ENCODE data around the gene ICAM5.
"Not testable (repeated sequence)": the region's sequence is repeated elsewhere in the genome, so short reads cannot be mapped to it uniquely, and the experiment has no call there.

The ICAM5 gene

DNA sequence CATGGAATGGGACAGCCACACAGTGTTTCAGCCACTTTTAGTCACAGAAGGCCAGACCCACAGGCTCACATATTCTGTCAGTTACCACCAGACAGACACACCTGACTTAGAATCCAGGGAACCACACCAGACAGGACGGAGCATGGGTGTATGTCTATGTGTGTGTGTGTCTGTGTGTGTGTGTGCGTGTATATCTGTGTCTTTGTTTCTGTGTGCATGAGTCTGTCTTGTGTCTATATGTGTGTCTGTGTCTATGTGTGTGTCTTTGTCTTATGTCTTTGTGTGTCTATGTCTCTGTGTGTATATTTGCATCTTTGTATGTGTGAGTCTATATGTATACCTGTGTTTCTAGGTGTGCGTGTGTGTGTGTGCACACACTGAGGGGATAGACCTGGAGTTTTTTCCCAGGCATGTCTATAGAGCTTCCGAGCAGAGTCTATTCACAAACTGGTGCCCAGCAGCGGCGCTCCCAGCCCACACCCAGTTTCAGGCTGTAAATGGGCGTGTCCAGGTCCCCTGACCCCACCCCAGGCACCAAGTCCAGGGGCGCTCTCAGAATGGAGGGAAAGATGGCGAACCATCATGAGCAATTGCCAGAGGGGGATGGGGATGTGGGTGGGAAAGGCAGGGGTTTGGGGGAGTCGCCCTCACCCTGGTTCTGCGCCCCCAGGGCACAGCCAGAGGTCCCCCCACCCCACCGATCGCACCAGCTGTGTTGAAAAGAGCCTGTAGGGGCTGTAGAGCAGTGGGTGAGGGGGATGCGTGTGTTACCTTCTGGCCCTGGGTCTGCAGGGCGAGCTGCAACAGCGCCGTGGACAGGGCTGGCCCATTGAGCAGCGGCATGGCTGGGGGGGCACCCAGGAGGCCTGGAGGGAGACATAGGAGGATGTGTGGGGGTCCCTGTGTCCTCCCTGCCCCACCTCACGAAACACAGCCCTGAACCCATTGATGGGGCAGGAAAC is 32.4 kb downstream of the ICAM5 start:
- DNase-seq, result no peak

DNA sequence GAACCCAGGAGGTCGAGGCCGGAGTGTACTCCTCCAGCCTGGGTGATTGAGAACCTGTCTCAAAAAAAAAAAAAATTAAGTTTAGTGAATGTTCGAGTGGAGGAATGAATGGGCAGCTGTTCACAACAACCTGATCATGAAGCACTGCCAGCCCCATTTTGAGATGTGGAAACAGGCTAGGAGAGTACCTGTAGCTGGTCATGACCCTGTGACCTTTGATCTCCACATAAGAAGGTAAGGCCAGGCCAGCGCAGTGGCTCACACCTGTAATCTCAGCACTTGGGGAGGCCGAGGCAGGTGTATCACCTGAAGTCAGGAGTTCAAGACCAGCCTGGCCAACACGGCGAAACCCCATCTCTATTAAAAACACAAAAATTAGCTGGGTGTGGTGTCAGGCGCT is 36.0 kb downstream of the ICAM5 start:
- no peak for DNase-seq

DNA sequence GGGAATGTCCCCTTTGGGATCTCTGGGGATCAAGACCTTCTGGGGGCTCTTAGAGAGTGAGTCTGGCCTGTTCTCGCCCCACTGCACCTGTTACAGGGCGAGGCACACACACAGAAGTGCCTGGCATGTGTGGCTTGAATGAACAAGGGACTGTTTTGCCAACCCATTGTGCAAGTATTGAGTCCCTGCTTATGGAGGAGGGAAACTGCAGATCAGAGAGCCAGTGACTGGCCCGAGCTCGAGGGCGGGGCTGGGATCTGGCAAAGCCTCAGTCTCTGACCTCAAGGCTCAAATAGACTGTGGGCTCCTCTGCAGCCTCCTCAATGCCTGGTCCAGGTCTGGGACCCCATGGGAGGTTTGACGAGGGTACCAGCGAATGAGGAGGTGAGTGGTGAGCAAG is 38.0 kb downstream of the ICAM5 start:
- no peak for DNase-seq

DNA sequence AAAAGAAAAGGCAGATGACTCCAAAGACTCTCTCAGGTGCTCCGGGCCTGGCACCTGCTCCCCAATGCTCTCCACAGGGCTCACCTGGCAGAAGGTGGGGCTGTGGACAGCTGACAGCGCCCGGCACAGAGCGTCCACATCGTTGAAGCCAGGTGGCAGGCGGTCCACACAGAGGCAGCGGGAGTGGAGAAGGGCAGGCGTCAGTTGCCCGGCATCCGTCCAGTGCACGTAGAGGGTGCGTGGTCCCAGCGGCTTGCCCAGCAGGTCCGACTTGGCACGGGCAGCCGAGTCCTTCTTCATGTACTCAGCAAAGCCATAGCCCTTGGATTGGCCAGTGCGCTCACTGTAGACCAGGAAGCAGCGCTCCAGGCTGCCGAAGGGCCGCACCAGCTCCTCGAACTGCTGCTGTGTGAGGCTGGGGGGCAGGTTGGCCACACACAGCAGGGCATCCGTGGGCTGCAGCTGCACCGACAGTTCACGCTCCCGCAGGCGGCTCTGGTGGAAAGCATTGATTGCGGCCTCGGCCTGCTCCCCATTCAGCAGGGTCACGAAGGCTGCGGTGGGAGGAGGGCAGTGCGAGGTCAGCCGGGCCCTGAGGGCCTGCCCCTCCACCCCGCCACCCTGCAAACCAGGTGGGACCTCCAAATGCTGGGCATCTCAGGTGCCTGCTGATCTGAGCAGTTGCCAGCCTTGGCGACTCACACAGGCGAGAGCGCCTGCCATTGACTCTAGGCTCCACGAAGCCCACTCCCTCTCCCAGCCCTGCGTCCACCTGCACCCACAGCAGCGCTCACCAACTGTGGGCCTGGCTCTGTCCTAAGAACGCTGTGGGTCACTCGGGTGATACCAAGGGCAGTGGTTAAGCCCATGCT is 39.0 kb downstream of the ICAM5 start:
- DNase-seq, result no peak

DNA sequence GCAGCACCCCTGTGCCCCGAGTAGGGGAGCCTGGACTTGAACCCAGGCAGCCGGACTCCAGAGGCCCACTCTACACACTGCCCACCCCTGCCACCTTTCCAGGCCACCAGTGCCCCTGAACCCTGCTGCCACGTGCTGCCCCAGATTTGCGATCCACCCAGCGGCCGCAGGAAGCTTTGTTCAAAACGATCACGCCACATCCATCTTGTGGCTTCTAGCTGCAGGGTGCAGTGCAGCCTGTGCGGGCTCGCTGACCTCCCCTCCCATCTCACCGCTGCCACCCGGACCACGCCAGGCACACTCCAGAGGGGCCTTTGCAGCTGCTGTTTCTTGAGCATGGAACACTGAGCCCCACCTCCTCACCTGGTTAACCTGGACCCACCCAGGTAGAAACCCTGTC is 39.8 kb downstream of the ICAM5 start:
- DNase-seq, result no peak

DNA sequence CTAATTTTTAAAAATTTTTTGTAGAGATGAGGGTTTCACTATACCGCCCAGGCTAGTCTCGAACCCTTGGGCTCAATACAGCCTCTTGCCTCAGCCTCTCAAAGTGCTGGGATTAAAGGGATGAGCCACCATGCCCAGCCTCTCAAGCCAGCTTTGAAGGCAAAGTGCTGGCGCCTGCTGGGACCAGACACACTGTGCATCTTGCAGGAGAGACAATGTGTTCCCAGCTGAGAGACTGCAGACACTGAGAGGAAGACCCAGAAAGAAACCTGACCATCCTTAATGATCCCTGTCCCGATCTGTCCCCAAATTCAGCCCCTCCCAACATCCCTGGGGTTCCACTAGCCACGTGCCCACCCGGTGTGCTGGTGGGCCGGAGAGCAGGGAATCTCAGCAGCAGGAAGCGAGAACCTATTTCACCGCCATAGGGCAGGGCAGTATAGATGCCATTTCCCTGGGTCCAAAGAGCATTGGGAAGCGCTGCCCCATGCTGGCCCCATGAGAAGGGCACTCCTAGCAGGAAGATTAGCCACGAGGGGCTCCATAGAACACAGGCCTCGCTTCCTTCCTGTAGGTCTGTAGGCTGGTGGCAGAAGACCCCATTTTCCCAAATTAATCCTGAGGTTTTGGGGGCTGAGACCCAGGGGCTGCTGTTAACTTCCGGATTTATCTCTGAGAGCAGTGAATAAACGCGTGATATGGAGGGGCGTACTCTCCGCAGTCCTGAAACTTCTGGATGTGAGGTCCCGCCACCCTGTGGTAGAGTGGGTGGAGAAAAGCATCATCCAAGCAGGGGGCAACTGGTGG is 42.6 kb downstream of the ICAM5 start:
- no peak for DNase-seq

DNA sequence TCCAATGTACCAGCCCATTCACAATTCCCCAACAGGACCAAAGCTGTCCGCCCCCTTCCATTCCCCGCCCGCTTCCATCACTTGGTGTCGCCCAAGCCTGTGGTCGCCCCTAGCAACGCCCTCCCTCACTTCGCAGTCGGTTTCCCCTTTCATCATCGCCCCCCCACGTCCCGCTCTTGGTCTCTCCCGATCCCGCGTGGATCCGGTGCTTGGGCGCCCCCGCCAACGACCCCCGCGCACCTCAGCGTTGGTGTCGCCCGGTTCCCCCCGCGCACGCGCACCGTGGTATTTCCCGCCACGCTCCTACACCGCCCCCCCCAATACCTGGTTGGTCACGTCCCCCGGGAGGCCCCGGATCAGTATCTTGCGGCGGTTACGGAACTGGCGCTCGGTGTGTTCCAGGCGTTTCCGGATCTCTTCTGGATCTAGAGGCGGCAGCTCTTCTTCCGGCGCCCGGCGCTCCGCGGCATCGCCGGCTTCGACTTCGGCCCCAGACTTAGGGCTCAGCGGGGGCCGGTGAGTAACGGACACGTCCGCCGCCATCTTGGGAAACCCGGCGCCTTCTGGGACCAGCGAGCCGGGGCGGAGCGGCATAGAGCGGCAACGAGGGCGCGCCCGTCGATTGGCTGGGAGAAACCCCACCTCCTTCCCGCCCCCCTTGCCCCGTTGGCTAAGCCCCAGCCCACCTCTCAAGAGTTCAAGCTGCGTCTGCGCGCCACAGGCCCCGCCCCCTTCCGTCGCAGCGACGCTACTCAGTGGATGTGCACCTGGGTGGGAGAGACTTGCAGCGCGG is 43.4 kb downstream of the ICAM5 start, which contains the start of gene RAVER1:
Gene RAVER1, minus strand, starts transcription at position 565 of the 793 bp plus-strand sequence. Its CDS starts 22 bp downstream, at position 543.
- peak; percentile 93 to 94 for DNase-seq

DNA sequence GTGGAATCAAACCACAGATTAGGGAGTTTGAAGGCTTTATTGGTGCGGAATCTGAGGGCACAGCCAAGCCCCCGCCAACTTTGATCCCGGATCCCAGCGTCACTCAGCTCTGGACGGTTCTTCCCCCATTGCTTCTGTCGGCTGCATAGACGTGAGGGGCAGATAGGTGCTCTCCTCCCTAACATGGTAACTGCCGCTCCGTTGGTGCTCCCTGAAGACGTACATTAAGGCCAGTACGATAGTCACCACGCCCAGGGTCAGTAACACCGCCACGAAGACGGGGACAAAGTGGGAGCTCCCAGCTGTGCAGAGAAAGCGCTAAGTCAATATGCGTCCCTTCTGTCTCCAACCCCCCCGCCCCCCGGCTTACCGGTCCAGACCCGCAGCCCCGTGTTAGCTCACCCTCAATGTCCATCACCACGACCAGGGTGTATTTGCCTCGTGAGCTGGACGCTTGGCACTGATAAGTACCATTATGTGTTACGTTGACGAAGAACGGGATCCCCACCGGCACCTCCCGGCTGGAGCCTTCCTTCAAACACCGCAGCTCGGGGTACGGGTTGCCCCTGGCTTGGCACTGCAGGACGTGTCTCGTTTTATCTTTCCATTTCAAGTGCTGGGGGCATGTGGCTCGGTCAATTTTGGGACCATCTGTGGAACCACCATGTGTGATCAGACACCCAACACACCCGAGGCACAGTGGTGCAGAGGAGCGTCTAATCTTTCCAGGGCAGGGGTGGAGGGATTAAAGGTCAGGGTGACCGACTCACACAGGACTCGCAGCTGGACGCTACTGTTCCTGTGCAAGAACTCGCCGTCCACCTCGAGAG is 44.2 kb downstream of the ICAM5 start:
- no peak for DNase-seq

DNA sequence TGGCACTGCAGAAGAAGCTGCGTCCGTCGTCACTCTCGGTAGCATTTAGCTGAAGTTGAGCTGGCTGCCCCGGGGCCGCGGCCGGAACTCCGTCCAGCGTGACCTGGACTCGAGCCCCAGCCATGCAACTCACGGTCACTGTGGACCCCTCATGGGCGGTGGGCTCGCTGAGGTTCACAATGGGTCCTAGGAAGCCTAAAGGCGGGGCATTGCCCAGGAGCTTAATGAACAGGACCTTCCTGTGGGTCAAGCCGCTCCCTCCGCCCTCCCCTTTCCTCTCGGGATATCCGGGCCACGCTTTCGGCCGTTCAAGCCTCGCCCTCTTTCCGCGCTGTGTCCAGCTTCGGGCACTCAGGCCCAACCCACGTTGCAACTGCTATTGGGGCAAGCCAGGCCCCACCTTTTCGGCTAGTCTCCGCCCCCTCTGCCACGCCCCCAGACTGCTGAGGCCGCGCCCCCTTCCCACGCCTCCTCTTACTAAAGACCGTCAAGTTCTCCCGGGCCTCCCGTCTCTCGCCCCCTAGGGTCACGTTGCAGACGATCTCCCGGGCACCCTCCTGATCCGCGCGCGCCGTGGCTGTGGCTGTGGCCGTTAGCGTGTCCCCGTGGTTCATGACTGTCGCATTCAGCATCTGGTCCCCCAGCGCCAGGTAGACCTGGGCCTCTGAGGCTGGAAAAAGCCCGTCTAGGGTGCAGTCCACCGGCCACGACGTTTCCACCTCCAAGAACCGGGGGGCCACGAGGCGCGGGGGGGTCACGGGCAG is 45.0 kb downstream of the ICAM5 start:
- peak; percentile 39 to 57 for DNase-seq

DNA sequence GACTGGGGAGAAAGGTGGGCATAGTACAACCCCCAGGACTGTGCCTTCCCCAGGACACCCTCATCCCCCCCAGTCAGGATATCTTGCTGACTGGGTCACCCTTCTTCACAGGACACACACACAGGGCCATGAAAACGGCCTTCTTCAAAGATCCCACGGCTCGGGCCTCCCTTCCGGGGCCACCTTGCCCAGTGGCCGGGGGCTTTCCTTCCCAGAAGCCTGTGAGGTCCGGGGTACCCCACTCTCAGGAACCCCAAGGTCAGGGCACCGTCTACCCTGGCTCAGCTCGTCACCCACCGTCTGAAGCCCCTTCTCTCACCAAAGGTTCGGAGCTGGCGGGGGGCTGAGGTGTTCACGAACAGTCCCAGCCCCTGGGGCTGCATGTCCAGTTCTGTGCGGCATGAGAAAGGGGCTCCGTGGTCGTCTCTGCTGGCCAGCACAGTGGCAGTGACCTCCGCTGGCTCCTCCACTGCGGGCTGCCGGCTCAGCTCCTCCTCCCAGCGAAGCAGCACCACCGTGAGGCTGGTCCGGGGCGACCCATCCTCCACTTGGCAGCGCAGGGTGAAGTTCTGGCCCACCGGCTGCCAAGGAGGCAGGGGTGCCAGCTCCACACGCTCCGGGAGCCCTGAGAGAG is 45.7 kb downstream of the ICAM5 start:
- DNase-seq, result no peak

DNA sequence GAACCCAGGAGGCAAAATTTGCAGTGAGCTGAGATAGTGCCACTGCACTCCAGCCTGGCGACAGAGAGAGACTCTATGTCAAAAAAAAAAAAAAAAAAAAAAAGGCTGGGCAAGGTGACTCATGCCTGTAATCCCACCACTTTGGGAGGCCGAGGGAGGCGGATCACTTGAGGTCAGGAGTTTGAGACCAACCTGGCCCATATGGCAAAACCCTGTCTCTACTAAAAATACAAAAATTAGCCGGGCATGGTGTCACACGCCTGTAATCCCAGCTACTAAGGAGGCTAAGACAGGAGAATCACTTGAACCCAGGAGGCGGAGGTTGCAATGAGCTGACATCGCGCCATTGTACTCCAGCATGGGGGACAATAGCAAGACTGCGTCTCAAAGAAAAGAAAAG is 47.0 kb downstream of the ICAM5 start:
- DNase-seq, result not testable (repeated sequence)

DNA sequence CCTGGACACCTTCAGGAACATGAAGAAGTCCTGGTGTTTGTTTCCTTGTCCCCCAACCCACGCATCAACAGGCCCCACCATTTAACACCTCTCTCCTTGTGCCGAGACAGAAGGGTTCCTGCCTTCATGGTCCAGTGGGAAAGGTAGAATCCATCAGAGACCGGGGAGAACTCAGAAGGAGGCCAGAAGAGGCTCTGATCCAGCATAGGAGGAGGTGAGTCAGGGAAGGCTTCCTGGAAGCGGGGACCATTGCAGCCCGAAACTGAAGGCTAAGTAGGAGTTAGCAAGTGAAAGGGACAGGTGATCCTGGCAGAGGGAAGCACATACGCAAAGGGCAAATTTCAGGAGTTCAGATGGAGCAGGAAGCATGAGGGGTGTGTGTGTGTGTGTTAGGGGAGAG is 49.2 kb downstream of the ICAM5 start:
- DNase-seq, result no peak

DNA sequence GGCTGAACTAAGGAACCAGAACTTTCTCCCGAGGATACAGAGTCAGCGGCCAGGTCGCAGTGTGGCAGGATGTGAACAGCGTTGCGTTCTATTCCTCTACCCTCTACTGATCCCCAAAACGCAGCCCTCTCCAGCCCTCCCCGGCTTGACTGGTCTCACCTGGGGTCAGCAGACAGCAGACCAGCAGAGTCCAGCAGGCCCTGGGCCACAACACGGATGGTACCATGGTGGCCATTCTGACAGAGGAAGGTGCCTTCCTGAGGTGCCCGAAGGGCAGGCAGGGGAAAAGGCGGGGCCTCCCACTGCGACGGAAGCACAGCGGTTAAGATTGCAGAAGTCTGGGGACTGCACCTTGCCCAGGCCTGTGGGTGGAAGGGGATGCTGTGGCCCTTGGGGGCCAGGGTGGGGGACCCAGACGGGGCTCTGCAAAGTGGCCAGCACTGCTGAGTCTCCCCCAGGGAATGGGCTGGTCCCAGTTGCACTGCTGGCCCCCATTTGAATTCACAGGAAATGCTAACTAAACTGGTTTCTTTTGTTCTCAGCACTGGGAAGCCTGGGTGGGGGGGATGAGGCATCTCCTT is 49.7 kb downstream of the ICAM5 start, which contains the start of gene ICAM3:
Gene ICAM3, minus strand, starts transcription at position 245 of the 581 bp plus-strand sequence. Its CDS starts 10 bp downstream, at position 235.
- no peak for DNase-seq

DNA sequence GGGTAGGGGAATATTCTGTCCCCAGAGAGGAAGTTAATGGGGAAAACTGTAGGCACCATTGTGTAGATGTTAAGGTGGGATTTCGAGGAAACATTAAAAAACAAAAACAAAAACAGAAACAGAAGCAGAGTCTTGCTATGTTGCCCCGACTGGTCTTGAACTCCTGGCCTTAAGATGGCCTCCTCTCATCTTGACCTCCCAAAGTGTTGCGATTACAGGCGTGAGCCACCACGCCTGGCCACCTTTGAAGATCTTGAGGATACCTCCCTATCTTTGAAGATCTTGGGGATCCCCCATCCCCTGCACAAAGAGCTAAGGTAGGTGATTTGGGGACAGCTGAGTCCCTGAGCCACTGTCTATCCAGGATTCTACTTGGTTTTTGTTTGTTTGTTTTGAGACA is 50.2 kb downstream of the ICAM5 start:
- DNase-seq, result no peak

DNA sequence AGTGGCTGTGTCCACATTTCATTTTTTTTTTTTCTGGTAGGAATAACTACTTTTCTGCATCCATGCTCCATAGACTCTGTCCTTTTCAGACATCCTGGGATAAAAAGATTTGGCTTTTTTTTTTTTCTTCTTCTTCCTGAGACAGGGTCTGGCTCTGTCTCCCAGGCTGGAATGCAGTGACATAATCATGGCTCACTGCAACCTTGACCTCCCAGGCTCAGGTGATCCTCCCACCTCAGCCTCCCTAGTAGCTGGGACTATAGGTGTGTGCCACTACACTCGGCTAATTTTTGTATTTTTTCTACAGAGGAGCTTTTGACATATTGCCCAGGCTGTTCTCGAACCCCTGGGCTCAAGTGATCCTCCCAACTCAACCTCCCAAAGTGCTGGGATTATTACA is 53.7 kb downstream of the ICAM5 start:
- DNase-seq, result no peak

DNA sequence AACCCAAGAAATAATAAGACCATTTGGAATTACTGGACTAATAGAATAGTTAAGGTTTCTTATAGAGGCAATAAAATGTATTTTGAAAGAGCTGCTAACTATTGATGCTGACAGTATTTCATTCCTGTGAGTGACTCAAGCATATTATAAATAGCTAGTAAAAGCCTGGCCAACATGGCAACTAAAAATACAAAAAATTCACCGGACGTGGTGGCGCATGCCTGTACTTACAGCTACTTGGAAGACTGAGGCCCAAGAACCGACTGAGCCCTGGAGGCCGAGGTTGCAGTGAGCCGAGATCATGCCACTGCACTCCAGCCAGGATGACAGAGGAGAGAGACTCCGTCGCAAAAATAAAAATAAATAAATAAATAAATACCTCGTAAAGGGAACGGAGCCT is 55.0 kb downstream of the ICAM5 start:
- no peak for DNase-seq
